ENCODE data around the gene FGD4. TPM values are rescaled to one million over a fixed set of nuclear protein-coding genes. Genes with fewer than 3 reads are reported as not detected.
A peak's percentile ranks its signal among the peaks of the same experiment; 100 is the strongest.

FGD4 gene
- total RNA-seq, 1 experiment from 2014 or later = 31.6 TPM

DNA sequence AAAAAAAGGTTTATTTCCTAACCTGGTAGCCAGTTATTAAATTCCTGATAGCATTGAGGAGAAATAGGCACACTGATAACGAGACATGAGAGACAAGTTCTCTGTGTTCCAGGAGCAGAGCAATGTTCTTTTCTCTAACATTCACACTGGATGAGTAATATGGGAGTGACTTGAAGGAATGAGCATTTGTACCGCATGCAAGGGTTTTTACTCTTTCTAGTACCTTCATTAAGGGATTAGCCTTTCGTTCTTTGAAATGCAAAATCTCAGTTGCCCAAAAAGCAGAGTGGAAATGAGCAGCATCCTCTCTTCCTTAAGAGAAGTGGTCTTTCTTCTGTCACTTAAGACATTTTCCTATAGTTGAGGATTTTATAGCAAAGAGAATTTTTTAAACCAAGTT, 54.7 kb downstream of the FGD4 start:
- no TSS peak for BruUV-seq (replicated peaks)
- POLR2A ChIA-PET = no interaction called here
- CTCF ChIA-PET = interaction anchor here (1.2 kb wide), 1 partner anchor 203 kb away, joined by 3 read pairs; no protein-coding TSS in a partner anchor

DNA sequence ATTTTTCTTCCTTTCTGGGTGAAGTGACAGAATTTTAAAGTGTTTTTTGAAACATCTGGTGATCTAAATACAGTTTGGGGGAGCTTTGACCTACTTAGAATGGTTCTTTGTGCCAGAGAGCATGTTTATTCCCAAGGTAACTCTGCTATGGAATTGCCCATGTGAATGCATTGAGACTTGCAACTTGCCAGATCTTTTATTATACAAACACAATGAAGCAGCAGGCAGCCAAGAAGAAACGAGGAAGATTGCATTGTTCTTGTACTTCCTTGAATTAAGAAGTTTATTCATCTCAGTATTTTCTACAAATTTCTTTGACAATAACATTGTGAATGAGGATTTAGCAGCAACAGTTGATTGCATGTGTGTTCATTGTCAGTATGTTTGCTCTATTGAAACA, 55.5 kb downstream of the FGD4 start:
- Histone ChIP-seq H3K4me1 (peaks cover 50% of the 10 kb centered on the region), H3K9me3 (no peaks in the 10 kb centered on the region), H3K36me3 (ENCODE audit: control insufficient read depth, insufficient read depth, low read length) (no peaks in the 10 kb centered on the region), H3K27me3 (replicated peaks; ENCODE audit: control insufficient read depth, insufficient read depth, low read length) (no peaks in the 10 kb centered on the region), H3K4me3 (ENCODE audit: low read depth, low read length) (no peak overlapping the region)
- Mint-ChIP-seq H3K36me3 (ENCODE audit: insufficient read depth, unreplicated experiment) (peaks cover 28% of the 10 kb centered on the region), H3K9me3 (ENCODE audit: unreplicated experiment) (no peaks in the 10 kb centered on the region), H3K27ac (ENCODE audit: unreplicated experiment) (peak overlapping the region; percentile 74), H3K4me1 (ENCODE audit: low read depth, unreplicated experiment) (peaks cover 52% of the 10 kb centered on the region), H3K4me3 (ENCODE audit: unreplicated experiment) (no peak overlapping the region), H3K27me3 (ENCODE audit: insufficient read depth, unreplicated experiment) (no peaks in the 10 kb centered on the region)
- POLR2A ChIA-PET = no interaction called here
- no peak for DNase-seq
- TF ChIP-seq, protein P1, sequence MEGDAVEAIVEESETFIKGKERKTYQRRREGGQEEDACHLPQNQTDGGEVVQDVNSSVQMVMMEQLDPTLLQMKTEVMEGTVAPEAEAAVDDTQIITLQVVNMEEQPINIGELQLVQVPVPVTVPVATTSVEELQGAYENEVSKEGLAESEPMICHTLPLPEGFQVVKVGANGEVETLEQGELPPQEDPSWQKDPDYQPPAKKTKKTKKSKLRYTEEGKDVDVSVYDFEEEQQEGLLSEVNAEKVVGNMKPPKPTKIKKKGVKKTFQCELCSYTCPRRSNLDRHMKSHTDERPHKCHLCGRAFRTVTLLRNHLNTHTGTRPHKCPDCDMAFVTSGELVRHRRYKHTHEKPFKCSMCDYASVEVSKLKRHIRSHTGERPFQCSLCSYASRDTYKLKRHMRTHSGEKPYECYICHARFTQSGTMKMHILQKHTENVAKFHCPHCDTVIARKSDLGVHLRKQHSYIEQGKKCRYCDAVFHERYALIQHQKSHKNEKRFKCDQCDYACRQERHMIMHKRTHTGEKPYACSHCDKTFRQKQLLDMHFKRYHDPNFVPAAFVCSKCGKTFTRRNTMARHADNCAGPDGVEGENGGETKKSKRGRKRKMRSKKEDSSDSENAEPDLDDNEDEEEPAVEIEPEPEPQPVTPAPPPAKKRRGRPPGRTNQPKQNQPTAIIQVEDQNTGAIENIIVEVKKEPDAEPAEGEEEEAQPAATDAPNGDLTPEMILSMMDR (IDR thresholded peaks at IDR 0.05; ENCODE audit: insufficient read depth in 1 of 2, low read depth in 1 of 2, low read length in 1 of 2, severe bottlenecking in 1 of 2, unreplicated experiment in 1 of 2) = no peak
- intact Hi-C loops (cut with micrococcal nuclease; ENCODE audit: unreplicated experiment) = loop anchor here (1.0 to 10.0 kb wide), 6 partner anchors 56 to 300 kb away; partner anchors contain the start of genes FGD4 and YARS2
- CTCF ChIA-PET = interaction anchor here (0.6 to 1.4 kb wide), 3 partner anchors 203 to 300 kb away, joined by 3 to 5 read pairs (median 4); partner anchors contain the start of gene YARS2
- no TSS peak for BruUV-seq (replicated peaks)

More for the DNA sequence above, 54.7 kb downstream of the FGD4 start:
- H3K4me3 ChIP-seq (ENCODE audit: low read depth, low read length) = no peak overlapping the region
- peaks cover 55% of the 10 kb centered on the region for H3K4me1 ChIP-seq
- H3K4me3 Mint-ChIP-seq (ENCODE audit: unreplicated experiment) = peak overlapping the region; percentile 55
- no peaks in the 10 kb centered on the region for H3K27me3 Mint-ChIP-seq (ENCODE audit: insufficient read depth, unreplicated experiment)
- H3K36me3 Mint-ChIP-seq (ENCODE audit: insufficient read depth, unreplicated experiment) = peaks cover 25% of the 10 kb centered on the region
- TF ChIP-seq, protein P1 (IDR thresholded peaks at IDR 0.05; ENCODE audit: insufficient read depth in 1 of 2, low read depth in 1 of 2, low read length in 1 of 2, severe bottlenecking in 1 of 2, unreplicated experiment in 1 of 2) = no peak
- H3K27me3 ChIP-seq (replicated peaks; ENCODE audit: control insufficient read depth, insufficient read depth, low read length) = no peaks in the 10 kb centered on the region
- H3K36me3 ChIP-seq (ENCODE audit: control insufficient read depth, insufficient read depth, low read length) = no peaks in the 10 kb centered on the region
- H3K4me1 Mint-ChIP-seq (ENCODE audit: low read depth, unreplicated experiment) = peaks cover 58% of the 10 kb centered on the region
- H3K9me3 ChIP-seq = no peaks in the 10 kb centered on the region
- H3K9me3 Mint-ChIP-seq (ENCODE audit: unreplicated experiment) = no peaks in the 10 kb centered on the region
- H3K27ac Mint-ChIP-seq (ENCODE audit: unreplicated experiment) = peak overlapping the region; percentile 74
- intact Hi-C loops (cut with micrococcal nuclease; ENCODE audit: unreplicated experiment) = loop anchor here (2.0 to 10.0 kb wide), 3 partner anchors 55 to 301 kb away; partner anchors contain the start of genes FGD4 and YARS2
- no peak for DNase-seq

DNA sequence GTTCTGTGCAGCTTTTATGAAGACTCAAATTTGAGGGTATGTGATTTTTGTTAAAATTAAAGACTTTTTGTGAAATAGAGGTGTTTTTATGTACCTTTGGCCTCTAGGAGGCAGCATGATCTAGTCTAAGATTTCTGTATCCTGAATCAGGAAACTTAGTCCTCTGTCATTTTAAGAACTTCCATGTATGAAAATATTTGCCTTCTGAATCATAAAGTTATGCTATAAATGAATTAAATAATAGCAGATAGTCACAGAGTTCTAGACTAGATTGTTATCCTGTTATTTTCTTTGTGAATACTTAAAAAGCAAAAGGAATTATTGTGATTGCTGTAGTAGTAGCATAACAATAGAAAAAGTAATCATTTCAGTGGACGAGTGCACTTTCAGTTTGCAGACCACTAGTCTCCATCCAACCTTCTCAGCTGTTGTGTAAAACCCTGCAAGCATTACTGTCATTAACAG, 56.3 kb downstream of the FGD4 start:
- Mint-ChIP-seq H3K9me3 (ENCODE audit: unreplicated experiment) (no peaks in the 10 kb centered on the region), H3K27ac (ENCODE audit: unreplicated experiment) (peak overlapping the region; percentile 74), H3K27me3 (ENCODE audit: insufficient read depth, unreplicated experiment) (no peaks in the 10 kb centered on the region), H3K4me3 (ENCODE audit: unreplicated experiment) (no peak overlapping the region), H3K36me3 (ENCODE audit: insufficient read depth, unreplicated experiment) (peaks cover 25% of the 10 kb centered on the region), H3K4me1 (ENCODE audit: low read depth, unreplicated experiment) (peaks cover 54% of the 10 kb centered on the region)
- Histone ChIP-seq H3K27me3 (replicated peaks; ENCODE audit: control insufficient read depth, insufficient read depth, low read length) (no peaks in the 10 kb centered on the region), H3K9me3 (no peaks in the 10 kb centered on the region), H3K36me3 (ENCODE audit: control insufficient read depth, insufficient read depth, low read length) (no peaks in the 10 kb centered on the region), H3K4me1 (peaks cover 48% of the 10 kb centered on the region), H3K4me3 (ENCODE audit: low read depth, low read length) (no peak overlapping the region)
- BruUV-seq (replicated peaks) = no TSS peak
- ChIA-PET CTCF (interaction anchor here (0.6 to 2.8 kb wide), 5 partner anchors 19 to 300 kb away, joined by 3 to 12 read pairs (median 5); partner anchors contain the start of genes FGD4 and YARS2), POLR2A (interaction anchor here (0.6 kb wide), 1 partner anchor 18 kb away, joined by 3 read pairs; no protein-coding TSS in a partner anchor)
- intact Hi-C loops (cut with micrococcal nuclease; ENCODE audit: unreplicated experiment) = loop anchor here (1.0 to 10.0 kb wide), 6 partner anchors 57 to 299 kb away; partner anchors contain the start of genes FGD4 and YARS2
- TF ChIP-seq, protein P1 (IDR thresholded peaks at IDR 0.05; ENCODE audit: insufficient read depth in 1 of 2, low read depth in 1 of 2, low read length in 1 of 2, severe bottlenecking in 1 of 2, unreplicated experiment in 1 of 2) = peak; percentile 68 to 82
- DNase-seq = peak in 1 of 2 experiments; percentile 69

Measured in Caco-2 (cell line).